Measurements from ENCODE around the gene SLC35F1.

DNA sequence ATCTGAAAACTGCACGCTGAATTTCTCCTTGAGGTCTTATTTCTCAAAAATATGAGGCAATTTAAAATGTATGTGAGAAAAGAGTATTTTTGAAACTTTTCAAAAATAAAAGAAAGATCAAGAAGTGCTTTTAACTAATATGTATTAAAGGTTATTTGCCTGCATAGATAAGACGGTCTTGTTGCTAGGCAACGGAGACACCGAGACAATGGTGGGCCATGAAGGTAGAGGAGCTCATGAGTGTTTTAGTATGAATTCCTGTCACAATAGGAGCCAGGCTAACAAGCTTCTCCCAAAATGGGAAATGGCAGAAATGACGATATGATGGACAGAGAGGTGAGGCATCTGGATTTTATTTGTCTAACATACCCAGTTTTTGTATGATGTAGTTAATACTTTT, 308.2 kb downstream of the SLC35F1 start:
- no peak for TF ChIP-seq EP300 (IDR thresholded peaks at IDR 0.05)
- no peak for TF ChIP-seq POLR2A (IDR thresholded peaks at IDR 0.05; ENCODE audit: low read depth)
- no peak for TF ChIP-seq POLR2AphosphoS5 (IDR thresholded peaks at IDR 0.05)
- TF ChIP-seq CTCF (IDR thresholded peaks at IDR 0.05), result no peak

All from esophagus muscularis mucosa (tissue), 4 donors.